Diencephalon (tissue), 1 donor: Measurements from ENCODE around the gene MAP3K14. TPM values are rescaled to one million over a fixed set of nuclear protein-coding genes. Genes with fewer than 3 reads are reported as not detected.

Experiments used
- total RNA-seq: library from RNA; depleted of rRNA; stranded (reverse); fragments of >200 nt; gene quantifications from one replicate; pipeline ENCODE4 v1.2.3, GENCODE V29; 2014

MAP3K14 gene
- total RNA-seq: 1.6 TPM

DNA sequence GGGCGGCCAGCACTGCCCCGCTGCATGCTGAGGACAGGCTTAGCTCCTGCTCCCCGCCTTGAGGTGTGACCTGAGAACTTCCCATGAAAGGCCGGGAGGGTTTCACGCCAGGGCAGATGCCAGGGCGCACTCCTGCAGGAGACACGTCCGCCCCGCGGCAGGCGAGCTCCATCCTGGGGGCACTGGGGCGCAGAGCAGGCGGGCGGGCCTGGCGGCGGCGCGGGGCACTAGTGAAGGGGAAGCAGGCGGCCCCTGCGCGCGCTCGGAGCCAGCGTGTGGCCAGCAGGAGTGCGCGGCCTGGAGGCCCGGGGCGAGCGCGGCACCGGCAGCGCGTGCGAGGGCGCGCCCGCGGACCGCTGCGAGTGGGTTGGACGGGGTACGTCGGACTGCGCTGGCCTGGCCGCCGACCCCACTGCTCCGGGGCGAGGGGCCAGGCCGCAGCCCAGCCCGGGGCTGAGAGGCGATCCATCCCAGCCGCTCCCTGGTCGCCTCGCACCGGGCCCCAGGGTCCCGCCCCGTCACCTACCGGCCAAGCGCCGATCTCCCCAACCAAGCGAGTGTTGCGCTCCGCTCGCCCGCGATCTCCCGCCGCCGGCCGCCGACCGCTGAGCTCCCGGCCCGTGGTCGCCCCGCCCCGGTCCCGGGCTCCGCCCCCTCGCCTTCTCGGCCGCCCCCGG, at the start of gene MAP3K14:
Gene MAP3K14 (minus strand): TSS at position 587 of the 677 bp plus-strand sequence. CDS start 26,275 bp downstream, outside the sequence.

GRCh38 chr17:45261577-45262515, 55.0 kb downstream of the MAP3K14 start, which contains the start of gene SPATA32:
Gene SPATA32 (minus strand): TSS chr17:45262094. CDS start chr17:45262016, 78 bp downstream.

DNA sequence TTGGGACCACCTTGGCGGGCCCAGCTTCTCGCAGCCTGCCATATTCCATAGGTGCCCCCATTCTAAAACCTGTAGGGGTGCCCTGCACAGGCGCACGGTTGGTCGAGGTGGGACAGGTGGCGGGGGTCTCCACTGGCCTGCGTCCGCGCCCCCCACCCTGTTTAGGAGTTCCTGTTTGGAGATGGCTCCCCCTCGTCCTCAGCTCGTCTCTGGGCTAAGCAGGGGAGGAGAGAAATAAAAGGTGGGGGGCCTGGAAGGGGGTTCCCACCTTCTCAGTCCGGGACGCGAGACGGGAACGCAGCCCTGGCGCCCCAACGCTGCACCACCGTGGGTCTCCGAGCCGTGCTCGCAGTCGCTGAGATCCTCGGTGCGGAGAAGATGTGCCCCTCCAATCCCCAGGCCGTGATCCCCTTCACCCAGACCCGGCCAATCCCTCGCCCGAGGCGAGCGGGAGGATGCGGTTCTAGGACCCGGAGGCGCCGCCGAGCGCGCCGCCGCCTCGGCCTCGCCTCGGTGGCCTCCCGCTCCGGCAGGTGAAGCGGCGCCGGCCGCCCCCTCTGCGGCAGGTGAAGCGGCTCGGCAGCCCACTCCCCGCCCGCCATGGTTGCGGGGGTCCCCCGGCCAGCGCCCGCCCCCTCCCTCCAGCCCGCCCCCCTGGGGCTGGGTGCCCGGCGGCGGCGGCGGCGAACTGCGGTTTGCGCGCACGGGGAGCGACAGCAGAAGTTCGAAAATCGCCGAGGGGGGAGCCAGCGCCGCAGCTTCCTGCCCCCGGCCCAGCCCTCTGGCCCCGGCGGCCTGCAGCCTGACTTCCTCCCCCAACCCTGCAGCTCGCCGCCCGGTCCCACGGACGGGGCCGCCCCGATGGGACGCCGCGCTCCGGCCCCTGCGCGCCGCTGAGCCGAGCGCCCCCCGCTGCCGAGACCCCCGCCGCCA, 95.5 kb downstream of the MAP3K14 start, which contains the start of gene FMNL1:
Gene FMNL1 (plus strand): TSS at position 805 of the 933 bp plus-strand sequence. CDS start 240 bp downstream, outside the sequence.

Other genes with a start within 250 kb of the MAP3K14 start
- gene PLCD3, start 184.5 kb downstream of the MAP3K14 start, total RNA-seq: 14.1 TPM
- 3.5 TPM for gene ACBD4, start 181.3 kb downstream of the MAP3K14 start, total RNA-seq
- gene HEXIM1, start 168.5 kb downstream of the MAP3K14 start, total RNA-seq: 14.1 TPM
- gene HEXIM2, start 155.1 kb downstream of the MAP3K14 start, total RNA-seq: 10.4 TPM
- gene FMNL1, start 95.1 kb downstream of the MAP3K14 start, total RNA-seq: 11.1 TPM
- not detected for gene SPATA32, start 54.9 kb downstream of the MAP3K14 start, total RNA-seq
- 4.2 TPM for gene ARHGAP27, start 115.8 kb upstream of the MAP3K14 start, total RNA-seq
- gene PLEKHM1, start 173.7 kb upstream of the MAP3K14 start, total RNA-seq: 18.9 TPM